ENCODE results near the gene MTHFS.
"Not testable (repeated sequence)": the region's sequence is repeated elsewhere in the genome, so short reads cannot be mapped to it uniquely, and the experiment has no call there.

Gene MTHFS

DNA sequence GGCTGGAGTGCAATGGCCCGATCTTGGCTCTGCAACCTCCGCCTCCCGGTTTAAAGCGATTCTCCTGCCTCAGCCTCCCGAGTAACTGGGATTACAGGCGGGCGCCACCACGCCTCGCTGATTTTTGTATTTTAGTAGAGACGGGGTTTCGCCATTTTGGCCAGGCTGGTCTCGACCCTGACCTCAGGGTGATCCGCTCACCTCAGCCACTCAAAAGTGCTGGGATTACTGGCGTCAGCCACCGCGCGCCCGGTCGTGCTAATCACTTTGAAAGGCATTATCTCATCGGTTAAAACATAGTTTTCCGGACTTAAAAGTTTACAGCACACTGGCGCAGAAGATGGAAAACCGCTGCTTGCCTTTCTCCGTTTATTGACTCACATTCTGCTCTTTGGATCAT lies 27.6 kb upstream of the MTHFS start:
- H3K27me3 ChIP-seq (ENCODE audit: control insufficient read depth, insufficient read depth, low read length) = no peaks in the 10 kb centered on the region
- peak overlapping the region; percentile 68 for H3K9ac ChIP-seq (ENCODE audit: low read depth, low read length)
- H3K36me3 ChIP-seq (ENCODE audit: control insufficient read depth, insufficient read depth, low read length) = peaks cover 10% of the 10 kb centered on the region
- no peaks in the 10 kb centered on the region for H3K4me1 ChIP-seq (ENCODE audit: control insufficient read depth, insufficient read depth, low read length)
- H3K9me3 ChIP-seq (ENCODE audit: control insufficient read depth, insufficient read depth, low read length) = peaks cover 7% of the 10 kb centered on the region
- H3K4me3 ChIP-seq (ENCODE audit: low read depth, low read length) = peak overlapping the region; percentile 72

DNA sequence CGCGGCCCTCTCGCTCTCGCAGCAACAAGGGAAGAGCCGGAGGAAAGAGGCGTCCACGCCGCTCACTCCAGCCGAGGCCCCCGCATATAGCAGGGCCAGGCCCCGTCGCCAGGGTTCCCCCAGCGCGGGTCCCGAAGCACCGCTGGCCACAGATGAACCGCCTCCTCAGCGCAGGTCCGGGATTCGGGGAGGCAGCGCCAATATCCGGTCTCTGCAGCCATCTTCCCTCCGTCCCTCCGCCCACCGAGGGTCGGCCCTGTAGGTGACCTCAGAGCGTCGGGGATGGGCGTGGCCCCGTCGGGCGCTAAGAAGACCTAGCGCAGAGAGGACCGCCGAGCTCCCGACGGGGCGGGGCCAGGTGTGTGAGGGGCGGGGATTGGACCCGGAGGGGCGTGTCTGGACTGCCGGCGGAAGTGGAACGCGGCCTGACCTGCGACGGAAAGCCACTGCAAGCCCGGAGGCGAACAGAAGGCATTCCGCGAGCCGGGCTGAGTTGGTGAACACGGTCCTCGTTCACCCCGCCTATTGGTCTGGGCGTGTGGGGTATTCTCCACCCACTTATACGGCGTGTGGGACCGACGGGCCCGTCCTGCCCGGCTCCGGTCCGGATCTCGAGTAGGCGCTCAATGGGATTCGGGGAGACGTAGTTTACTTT lies 26.8 kb upstream of the MTHFS start:
- H3K9me3 ChIP-seq (ENCODE audit: control insufficient read depth, insufficient read depth, low read length) = peaks cover 10% of the 10 kb centered on the region
- no peaks in the 10 kb centered on the region for H3K27me3 ChIP-seq (ENCODE audit: control insufficient read depth, insufficient read depth, low read length)
- H3K36me3 ChIP-seq (ENCODE audit: control insufficient read depth, insufficient read depth, low read length) = peaks cover 16% of the 10 kb centered on the region
- no peaks in the 10 kb centered on the region for H3K4me1 ChIP-seq (ENCODE audit: control insufficient read depth, insufficient read depth, low read length)
- peak overlapping the region; percentile 98 for H3K4me3 ChIP-seq (ENCODE audit: low read depth, low read length)
- H3K9ac ChIP-seq (ENCODE audit: low read depth, low read length) = peak overlapping the region; percentile 81

DNA sequence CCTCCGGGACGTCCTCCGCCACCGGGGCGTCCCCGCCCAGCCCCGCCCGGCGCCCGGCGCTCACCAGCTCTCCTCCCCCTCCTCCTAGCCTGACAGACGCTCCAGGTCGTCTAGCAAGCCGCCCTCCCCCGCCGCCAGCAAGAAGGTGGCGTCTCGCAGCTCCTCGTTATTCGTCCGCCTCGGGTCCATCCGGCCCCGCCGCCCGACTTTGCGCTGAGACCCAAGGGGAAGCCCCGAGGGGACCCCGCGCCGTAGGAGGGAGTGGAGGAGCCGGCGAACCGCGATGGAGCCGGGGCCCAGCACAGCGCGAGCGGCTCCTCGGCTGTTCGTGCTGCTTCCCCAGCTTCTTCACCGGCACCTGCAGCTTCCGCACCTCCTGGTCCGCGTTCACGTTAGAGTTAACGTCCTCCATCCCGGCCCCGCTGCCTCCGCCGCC lies 26.3 kb upstream of the MTHFS start:
- no peaks in the 10 kb centered on the region for H3K4me1 ChIP-seq (ENCODE audit: control insufficient read depth, insufficient read depth, low read length)
- peak overlapping the region; percentile 98 for H3K4me3 ChIP-seq (ENCODE audit: low read depth, low read length)
- H3K36me3 ChIP-seq (ENCODE audit: control insufficient read depth, insufficient read depth, low read length) = peaks cover 16% of the 10 kb centered on the region
- H3K9ac ChIP-seq (ENCODE audit: low read depth, low read length) = peak overlapping the region; percentile 81
- H3K27me3 ChIP-seq (ENCODE audit: control insufficient read depth, insufficient read depth, low read length) = no peaks in the 10 kb centered on the region
- peaks cover 10% of the 10 kb centered on the region for H3K9me3 ChIP-seq (ENCODE audit: control insufficient read depth, insufficient read depth, low read length)

DNA sequence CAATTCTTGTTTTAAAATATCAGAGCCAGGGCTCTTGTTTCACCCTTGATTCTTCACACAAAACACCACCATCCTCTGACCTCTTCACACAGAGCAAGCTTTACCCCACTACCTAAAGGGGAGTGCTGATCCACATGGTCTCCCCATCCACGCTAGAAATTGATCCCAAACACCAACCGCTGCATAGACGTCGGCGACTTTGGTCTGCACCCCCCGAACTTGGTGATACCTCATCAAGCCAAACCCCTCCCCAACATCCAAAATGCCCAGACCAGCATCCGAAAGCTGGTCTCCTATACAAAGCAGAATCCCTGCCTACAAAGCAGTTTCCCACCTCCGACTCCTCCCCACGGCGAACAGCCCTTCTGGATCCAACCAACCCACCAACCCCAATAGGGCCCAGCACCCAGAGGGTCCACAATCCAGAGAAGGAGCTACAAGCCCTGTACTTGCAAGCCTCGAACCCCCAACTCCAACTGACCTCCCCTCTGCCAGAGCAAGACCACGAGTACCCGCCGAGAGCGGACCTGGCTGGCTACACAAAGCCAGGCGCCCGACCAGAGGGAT lies 25.8 kb upstream of the MTHFS start:
- Histone ChIP-seq H3K36me3 (ENCODE audit: control insufficient read depth, insufficient read depth, low read length) (peaks cover 18% of the 10 kb centered on the region), H3K4me3 (ENCODE audit: low read depth, low read length) (peak overlapping the region; percentile 98), H3K9me3 (ENCODE audit: control insufficient read depth, insufficient read depth, low read length) (peaks cover 10% of the 10 kb centered on the region), H3K27me3 (ENCODE audit: control insufficient read depth, insufficient read depth, low read length) (no peaks in the 10 kb centered on the region), H3K4me1 (ENCODE audit: control insufficient read depth, insufficient read depth, low read length) (no peaks in the 10 kb centered on the region), H3K9ac (ENCODE audit: low read depth, low read length) (peak overlapping the region; percentile 81)

DNA sequence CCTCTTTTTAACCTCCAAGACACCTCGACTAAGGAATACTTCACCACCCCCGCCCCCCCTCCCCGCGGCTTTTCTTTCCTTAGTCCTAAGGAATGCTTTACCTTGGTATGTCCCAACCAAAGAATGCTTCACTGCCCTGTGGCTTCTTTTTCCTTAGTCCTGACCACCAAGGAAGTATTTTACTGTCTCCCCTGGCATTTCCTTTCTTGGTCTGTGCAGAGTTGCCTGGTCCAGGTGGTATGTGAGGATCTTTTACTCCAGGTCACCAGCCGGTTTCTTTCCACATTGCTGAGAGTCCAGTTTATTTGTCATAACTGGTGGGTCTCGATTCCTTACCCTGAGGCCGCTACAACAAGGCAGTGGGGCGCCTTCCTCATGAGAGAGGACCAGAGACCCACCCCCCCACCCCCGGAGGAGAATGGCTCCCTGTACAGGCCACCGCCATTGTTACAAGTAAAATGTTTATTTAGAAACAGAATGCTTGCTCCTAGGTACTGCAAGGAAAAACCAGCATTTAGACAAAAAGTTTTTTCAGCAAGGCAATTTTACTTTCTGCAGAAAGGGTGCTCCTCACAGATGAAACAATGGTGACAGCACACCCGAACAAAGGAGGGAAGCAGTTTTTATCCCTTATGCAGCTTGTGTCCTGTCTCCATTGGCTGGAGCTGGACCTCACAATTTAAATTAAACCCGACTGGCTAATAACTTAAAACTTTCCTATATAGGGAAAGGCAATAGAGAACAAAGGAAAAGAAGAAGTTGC lies 23.1 kb upstream of the MTHFS start:
- Histone ChIP-seq H3K27me3 (ENCODE audit: control insufficient read depth, insufficient read depth, low read length) (no peaks in the 10 kb centered on the region), H3K4me3 (ENCODE audit: low read depth, low read length) (no peak overlapping the region), H3K36me3 (ENCODE audit: control insufficient read depth, insufficient read depth, low read length) (peaks cover 18% of the 10 kb centered on the region), H3K9me3 (ENCODE audit: control insufficient read depth, insufficient read depth, low read length) (peaks cover 23% of the 10 kb centered on the region), H3K9ac (ENCODE audit: low read depth, low read length) (no peak overlapping the region), H3K4me1 (ENCODE audit: control insufficient read depth, insufficient read depth, low read length) (no peaks in the 10 kb centered on the region)

DNA sequence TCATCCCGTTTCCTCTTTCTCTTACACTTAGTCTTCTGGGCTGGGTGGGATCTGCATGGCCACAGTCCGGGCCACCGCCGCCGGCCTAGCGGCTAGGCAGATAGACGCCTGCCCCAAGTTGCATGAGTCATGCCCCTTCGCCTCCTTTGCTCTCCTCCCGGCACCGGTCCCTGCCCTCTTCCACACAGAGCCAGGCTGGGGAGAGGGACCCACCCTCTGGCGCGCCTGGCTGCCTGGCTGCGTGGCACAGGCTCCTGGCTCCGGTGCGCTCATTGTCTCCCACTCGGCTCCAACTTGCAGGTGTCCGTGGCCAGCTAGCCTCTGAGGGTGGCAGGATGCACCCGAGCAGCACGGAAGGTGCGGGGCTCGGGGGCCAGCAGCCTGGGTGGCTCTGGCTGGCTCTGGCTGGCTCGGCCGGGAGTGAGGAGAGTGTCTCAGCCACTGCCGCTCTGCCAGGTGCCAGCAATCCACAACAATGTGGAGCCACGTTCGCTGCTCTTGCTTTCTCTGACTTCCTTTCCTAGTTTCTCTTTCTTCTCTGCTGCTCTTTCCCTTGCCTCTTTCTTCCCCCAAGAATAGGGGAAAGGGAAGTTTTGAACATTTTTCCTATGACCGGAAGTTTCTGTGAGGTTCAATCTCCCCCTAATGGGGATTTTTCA lies 22.4 kb upstream of the MTHFS start:
- peaks cover 23% of the 10 kb centered on the region for H3K9me3 ChIP-seq (ENCODE audit: control insufficient read depth, insufficient read depth, low read length)

DNA sequence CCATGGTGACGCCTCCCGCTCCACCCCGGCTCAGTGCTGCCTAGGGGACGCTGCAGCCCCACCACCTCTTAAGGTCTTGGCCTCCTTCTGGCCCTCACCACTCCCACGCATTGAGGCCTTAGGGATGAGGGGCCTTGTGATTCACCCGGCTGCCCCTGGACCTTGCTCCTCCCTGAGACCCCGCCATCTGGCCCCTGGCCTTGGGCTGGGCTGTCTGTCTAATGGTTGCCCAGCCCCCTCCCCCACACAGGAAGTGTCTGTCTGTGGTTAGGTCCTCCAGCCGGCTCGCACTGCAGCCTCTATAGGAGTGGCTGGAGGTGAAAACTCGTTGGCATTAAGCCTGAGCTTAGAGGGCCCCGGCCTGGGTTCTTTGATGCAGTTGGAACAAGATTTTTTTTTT lies 21.5 kb upstream of the MTHFS start:
- H3K9ac ChIP-seq (ENCODE audit: low read depth, low read length) = no peak overlapping the region
- H3K36me3 ChIP-seq (ENCODE audit: control insufficient read depth, insufficient read depth, low read length) = peaks cover 18% of the 10 kb centered on the region
- H3K9me3 ChIP-seq (ENCODE audit: control insufficient read depth, insufficient read depth, low read length) = peaks cover 23% of the 10 kb centered on the region
- H3K4me1 ChIP-seq (ENCODE audit: control insufficient read depth, insufficient read depth, low read length) = no peaks in the 10 kb centered on the region
- no peaks in the 10 kb centered on the region for H3K27me3 ChIP-seq (ENCODE audit: control insufficient read depth, insufficient read depth, low read length)
- H3K4me3 ChIP-seq (ENCODE audit: low read depth, low read length) = no peak overlapping the region

More for the DNA sequence above, 22.4 kb upstream of the MTHFS start:
- Histone ChIP-seq H3K9ac (ENCODE audit: low read depth, low read length) (no peak overlapping the region), H3K4me3 (ENCODE audit: low read depth, low read length) (no peak overlapping the region), H3K36me3 (ENCODE audit: control insufficient read depth, insufficient read depth, low read length) (peaks cover 18% of the 10 kb centered on the region), H3K27me3 (ENCODE audit: control insufficient read depth, insufficient read depth, low read length) (no peaks in the 10 kb centered on the region), H3K4me1 (ENCODE audit: control insufficient read depth, insufficient read depth, low read length) (no peaks in the 10 kb centered on the region)

DNA sequence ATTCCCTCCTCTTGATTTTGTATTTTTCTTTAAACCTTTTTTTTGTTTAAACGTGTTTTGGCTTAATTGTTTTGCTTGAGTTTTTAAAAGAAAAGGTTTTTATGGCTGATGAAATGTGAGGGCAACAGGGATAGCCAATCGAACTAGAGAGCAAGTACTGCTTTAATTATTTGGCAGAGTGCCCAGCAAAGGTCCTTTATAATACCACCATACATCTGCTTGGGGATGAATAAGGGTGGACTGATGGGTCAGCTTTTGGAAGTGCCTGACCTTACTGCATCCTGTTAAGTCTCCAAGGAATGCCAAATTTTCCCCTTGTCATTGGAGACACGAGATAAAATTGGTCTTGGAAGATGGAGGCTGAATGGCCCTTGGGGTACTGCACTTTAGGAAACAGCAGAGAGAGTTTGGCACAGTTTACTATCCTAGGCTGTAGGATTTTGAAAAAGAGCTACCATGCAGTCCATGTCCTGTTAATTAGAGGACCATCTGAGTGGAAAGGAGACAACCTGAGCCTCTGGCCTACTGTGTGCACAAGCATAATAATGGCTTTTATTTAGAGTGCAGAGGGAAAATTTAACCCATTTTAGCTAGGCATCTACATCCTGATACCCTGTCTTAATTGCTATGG lies 19.8 kb upstream of the MTHFS start:
- H3K27me3 ChIP-seq (ENCODE audit: control insufficient read depth, insufficient read depth, low read length) = no peaks in the 10 kb centered on the region
- no peak overlapping the region for H3K4me3 ChIP-seq (ENCODE audit: low read depth, low read length)
- peaks cover 23% of the 10 kb centered on the region for H3K9me3 ChIP-seq (ENCODE audit: control insufficient read depth, insufficient read depth, low read length)
- no peaks in the 10 kb centered on the region for H3K4me1 ChIP-seq (ENCODE audit: control insufficient read depth, insufficient read depth, low read length)
- no peak overlapping the region for H3K9ac ChIP-seq (ENCODE audit: low read depth, low read length)
- H3K36me3 ChIP-seq (ENCODE audit: control insufficient read depth, insufficient read depth, low read length) = peaks cover 17% of the 10 kb centered on the region

DNA sequence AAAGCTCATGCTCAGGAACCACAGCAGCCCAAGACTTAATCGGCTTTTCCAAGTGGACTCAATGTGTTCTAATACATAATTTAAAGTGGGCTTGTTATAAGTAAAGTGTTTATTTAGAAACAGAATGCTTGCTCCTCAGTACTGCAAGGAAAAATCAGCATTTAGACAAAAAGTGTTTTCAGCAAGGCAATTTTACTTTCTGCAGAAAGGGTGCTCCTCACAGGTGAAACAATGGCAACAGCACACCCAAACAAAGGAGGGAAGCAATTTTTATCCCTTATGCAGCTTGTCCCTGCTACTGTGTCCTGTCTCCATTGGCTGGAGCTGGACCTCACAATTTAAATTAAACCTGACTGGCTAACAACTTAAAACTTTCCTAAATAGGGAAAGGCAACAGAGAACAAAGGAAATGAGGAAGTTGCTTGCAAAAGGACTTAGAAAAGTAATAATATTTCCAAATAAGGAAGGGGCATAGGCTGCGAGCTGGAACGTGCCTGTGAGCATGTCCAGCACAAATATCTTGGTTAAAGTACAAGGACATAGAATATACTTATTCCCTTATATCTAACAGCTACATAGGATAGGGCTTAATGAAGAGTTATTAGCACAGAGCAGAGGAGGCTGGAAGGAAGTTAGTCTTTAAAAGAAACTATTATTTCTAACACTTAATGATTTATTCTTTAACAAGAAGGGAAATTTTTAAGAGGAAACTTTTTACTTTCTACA lies 19.1 kb upstream of the MTHFS start:
- H3K4me3 ChIP-seq (ENCODE audit: low read depth, low read length); H3K4me1 ChIP-seq (ENCODE audit: control insufficient read depth, insufficient read depth, low read length); H3K9ac ChIP-seq (ENCODE audit: low read depth, low read length); H3K27me3 ChIP-seq (ENCODE audit: control insufficient read depth, insufficient read depth, low read length): not testable (repeated sequence)
- peaks cover 19% of the 10 kb centered on the region for H3K9me3 ChIP-seq (ENCODE audit: control insufficient read depth, insufficient read depth, low read length)
- H3K36me3 ChIP-seq (ENCODE audit: control insufficient read depth, insufficient read depth, low read length) = peaks cover 12% of the 10 kb centered on the region

DNA sequence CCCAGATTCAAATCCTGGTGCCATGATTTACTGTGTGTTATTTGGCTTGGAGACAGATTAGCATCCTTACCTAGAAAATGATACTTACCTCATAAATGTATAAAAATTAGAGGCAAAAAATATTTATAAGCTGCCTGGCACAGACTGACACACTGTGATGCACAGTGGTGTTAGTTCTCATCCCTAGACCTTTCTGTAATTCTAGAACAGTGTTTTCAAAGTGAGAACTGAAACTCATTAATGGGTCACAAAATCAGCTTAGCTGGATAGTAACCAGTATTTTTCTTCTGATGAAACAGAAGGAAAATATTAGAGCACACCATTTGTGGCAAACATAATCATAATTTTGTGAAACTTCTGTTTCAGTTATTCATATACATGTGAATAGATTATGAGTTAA lies 17.9 kb upstream of the MTHFS start:
- Histone ChIP-seq H3K4me3 (ENCODE audit: low read depth, low read length) (no peak overlapping the region), H3K4me1 (ENCODE audit: control insufficient read depth, insufficient read depth, low read length) (no peaks in the 10 kb centered on the region), H3K9me3 (ENCODE audit: control insufficient read depth, insufficient read depth, low read length) (peaks cover 17% of the 10 kb centered on the region), H3K27me3 (ENCODE audit: control insufficient read depth, insufficient read depth, low read length) (no peaks in the 10 kb centered on the region), H3K36me3 (ENCODE audit: control insufficient read depth, insufficient read depth, low read length) (peaks cover 10% of the 10 kb centered on the region), H3K9ac (ENCODE audit: low read depth, low read length) (no peak overlapping the region)
